T-cell (primary cell): ENCODE measurements around the gene SIX5. TPM values are rescaled to one million over a fixed set of nuclear protein-coding genes. Genes with fewer than 3 reads are reported as not detected.
A peak's percentile ranks its signal among the peaks of the same experiment; 100 is the strongest.

ENCODE experiments used
- ATAC-seq, 4 experiments: fragments of 200-7000 bp in 3 of 4; fragments of 150-1000 bp in 1 of 4; cut with Tn5 transposase; replicated peaks in 1 of 4; 1 replicate in 3 of 4; 2 replicates in 1 of 4; pipeline ENCODE4 v1.10.0; 2021; ENCODE audit warnings: moderate library complexity in 3 of 4, mild to moderate bottlenecking in 2 of 4, moderate number of reproducible peaks in 1 of 4
- CTCF ChIA-PET, 2 donors: fragments of 300-600 bp; sonication (Branson Sonifier 250); formaldehyde crosslinking; loops; one replicate each; lab custom pipeline; 2022; ENCODE audit warnings: antibody characterized with exemption in 2 of 2; lab: Charles Lee
- POLR2A ChIA-PET, 2 donors: fragments of 300-600 bp; sonication (Branson Sonifier 250); formaldehyde crosslinking; loops; one replicate each; lab custom pipeline; 2022; ENCODE audit warnings: antibody characterized with exemption in 2 of 2; lab: Charles Lee
- DNase-seq, 35 experiments: peaks; one replicate each; pipeline versions ENCODE4 v3.0.0 to v3.0.0-alpha.2; 2013 to 2023
- H3K27ac ChIP-seq: one replicate; pipeline ENCODE4 v1.5.1; 2013; ENCODE audit warnings: low read length
- H3K27me3 ChIP-seq, 2 experiments: replicated peaks in 1 of 2; 1 replicate in 1 of 2; 2 replicates in 1 of 2; pipeline versions ENCODE4 v1.6.1 to v1.7.0; 2013; ENCODE audit warnings: low read length in 1 of 2, mixed read lengths in 1 of 2; ENCODE audit not compliant: control insufficient read depth in 2 of 2, insufficient read depth in 2 of 2; ENCODE audit errors: extremely low read depth in 1 of 2
- H3K36me3 ChIP-seq, 2 donors: 1 replicate in 1 of 2; 2 replicates in 1 of 2; pipeline versions ENCODE4 v1.6.1 to v1.7.0; 2013; ENCODE audit warnings: low read length in 1 of 2; ENCODE audit not compliant: control insufficient read depth in 2 of 2, insufficient read depth in 1 of 2; ENCODE audit errors: extremely low read depth in 1 of 2
- H3K4me1 ChIP-seq, 2 experiments: 1 replicate in 1 of 2; 2 replicates in 1 of 2; pipeline versions ENCODE4 v1.6.1 to v1.7.0; 2013; ENCODE audit warnings: low read length in 2 of 2, mixed read lengths in 1 of 2; ENCODE audit not compliant: insufficient read depth in 2 of 2, control insufficient read depth in 1 of 2; ENCODE audit errors: extremely low read depth in 1 of 2
- H3K4me3 ChIP-seq, 2 donors: 1 replicate in 1 of 2; 2 replicates in 1 of 2; pipeline versions ENCODE4 v1.5.1 to v1.7.0; 2013; ENCODE audit warnings: mild to moderate bottlenecking in 2 of 2, low read length in 1 of 2, moderate library complexity in 1 of 2; ENCODE audit not compliant: control insufficient read depth in 1 of 2; ENCODE audit errors: extremely low read depth in 1 of 2
- H3K9me3 ChIP-seq: 2 replicates; pipeline ENCODE4 v1.7.0; 2013
- H3K27ac Mint-ChIP-seq, 2 donors: one replicate each; pipeline ENCODE4 v1.8.0; 2020 to 2021; ENCODE audit warnings: mild to moderate bottlenecking in 2 of 2, mixed read lengths in 2 of 2
- H3K27me3 Mint-ChIP-seq, 2 donors: one replicate each; pipeline ENCODE4 v1.8.0; 2021 to 2022; ENCODE audit warnings: mixed read lengths in 2 of 2
- H3K36me3 Mint-ChIP-seq: one replicate; pipeline ENCODE4 v1.8.0; 2021; ENCODE audit warnings: mixed read lengths
- H3K4me1 Mint-ChIP-seq, 3 donors: one replicate each; pipeline ENCODE4 v1.8.0; 2020 to 2022; ENCODE audit warnings: mixed read lengths in 3 of 3, mild to moderate bottlenecking in 1 of 3
- H3K4me3 Mint-ChIP-seq, 3 donors: one replicate each; pipeline ENCODE4 v1.8.0; 2020 to 2022; ENCODE audit warnings: mild to moderate bottlenecking in 3 of 3, mixed read lengths in 3 of 3, moderate library complexity in 3 of 3
- H3K9me3 Mint-ChIP-seq, 3 donors: one replicate each; pipeline ENCODE4 v1.8.0; 2020 to 2022; ENCODE audit warnings: mixed read lengths in 3 of 3
- WGBS: methylation state at CpG from one replicate; pipeline ENCODE4 v1.1.5; 2013; ENCODE audit warnings: missing lambda C conversion rate; ENCODE audit not compliant: insufficient coverage; 5-methylcytosine and 5-hydroxymethylcytosine counted together
- total RNA-seq, 35 experiments: library from RNA in 6 of 35; stranded (reverse) in 6 of 35; fragments of 120-200 nt in 1 of 35; gene quantifications; one replicate each; pipeline versions ENCODE4 v1.2.1 to v1.2.4 and lab custom pipeline; 2013 to 2026

Gene SIX5
- total RNA-seq, 5 donors from 2014 or later (not counting 1 experiment from before 2014, with no cell fraction given): 0.89 to 2.1 (median 1.3) TPM

- H3K36me3 ChIP-seq: peaks cover 2 to 26% of the 10 kb centered on the region in 2 donors
- Mint-ChIP-seq H3K36me3 (peaks cover 12% of the 10 kb centered on the region), H3K27me3 (no peaks in the 10 kb centered on the region), H3K4me3 (peak overlapping the region; percentile 93 to 98 (median 96)), H3K9me3 (no peaks in the 10 kb centered on the region), H3K4me1 (peaks cover 42 to 47% (median 47%) of the 10 kb centered on the region in 3 donors), H3K27ac (peak overlapping the region; percentile 98)
- ATAC-seq (peak; percentile 94 to 96 (median 94)), DNase-seq (peak; percentile 93 to 99 (median 97))
- ChIA-PET CTCF (interaction anchor here (0.5 to 3.8 kb wide), 13 partner anchors 10 to 951 kb away, joined by 3 to 30 read pairs (median 4); partner anchors contain the start of genes QPCTL (in 1 of the 2), SIX5 (in 1 of the 2), SNRPD2 (in 1 of the 2) and SYMPK (in 1 of the 2)), POLR2A (interaction anchor here in 1 of 2 donors (0.5 to 0.6 kb wide), 5 partner anchors 15 to 1714 kb away, joined by 3 to 8 read pairs (median 3); no protein-coding TSS in a partner anchor)
- peak overlapping the region; percentile 73 to 82 for H3K4me3 ChIP-seq
- 0% methylated on average over 33 of the region's 51 CpGs for WGBS
- H3K9me3 ChIP-seq: no peaks in the 10 kb centered on the region
- peaks cover 13 to 34% of the 10 kb centered on the region in 2 experiments for H3K4me1 ChIP-seq
- H3K27ac ChIP-seq: peak overlapping the region; percentile 88
- H3K27me3 ChIP-seq: no peaks in the 10 kb centered on the region
Observed at GRCh38 chr19:45717131-45717982, 51.7 kb downstream of the SIX5 start.

- POLR2A ChIA-PET: interaction anchor here (0.5 to 0.7 kb wide), 5 partner anchors 11 to 1715 kb away, joined by 3 to 6 read pairs (median 4); no protein-coding TSS in a partner anchor
- peak in 1 of 4 experiments; percentile 2 for ATAC-seq
Observed at GRCh38 chr19:45716359-45717130, 52.5 kb downstream of the SIX5 start.

GRCh38 chr19:45715139-45715538, 53.9 kb downstream of the SIX5 start:
- ChIA-PET CTCF (interaction anchor here (0.6 to 3.8 kb wide), 6 partner anchors 15 to 1066 kb away, joined by 4 to 30 read pairs (median 5); partner anchors contain the start of genes FBXO46 (in 1 of the 2), QPCTL (in 1 of the 2), SIX5 (in 1 of the 2) and SNRPD2 (in 1 of the 2)), POLR2A (no interaction called here)
- Mint-ChIP-seq H3K9me3 (no peaks in the 10 kb centered on the region), H3K27ac (peak overlapping the region in 1 of 2 donors; percentile 55), H3K4me1 (peaks cover 50 to 58% (median 53%) of the 10 kb centered on the region in 3 donors), H3K36me3 (peaks cover 16% of the 10 kb centered on the region), H3K27me3 (no peaks in the 10 kb centered on the region), H3K4me3 (peak overlapping the region in 1 of 3 donors; percentile 98)
- ATAC-seq (no peak), DNase-seq (no peak)
- Histone ChIP-seq H3K4me3 (no peak overlapping the region), H3K36me3 (peaks cover 10 to 32% of the 10 kb centered on the region in 2 donors), H3K9me3 (no peaks in the 10 kb centered on the region), H3K4me1 (peaks cover 13 to 34% of the 10 kb centered on the region in 2 experiments), H3K27ac (no peak overlapping the region), H3K27me3 (no peaks in the 10 kb centered on the region)
- no CpG with 5 or more reads among the region's 3 CpGs for WGBS

More at GRCh38 chr19:45716359-45717130, 52.5 kb downstream of the SIX5 start:
- DNase-seq: peak in 10 of 35 experiments; percentile 4 to 49 (median 12)
- 5% methylated on average over 22 of the region's 24 CpGs for WGBS
- Mint-ChIP-seq H3K36me3 (peaks cover 10% of the 10 kb centered on the region), H3K27ac (peak overlapping the region; percentile 98), H3K4me3 (peak overlapping the region; percentile 93 to 98 (median 96)), H3K9me3 (no peaks in the 10 kb centered on the region), H3K4me1 (peaks cover 44 to 47% (median 44%) of the 10 kb centered on the region in 3 donors), H3K27me3 (no peaks in the 10 kb centered on the region)
- Histone ChIP-seq H3K4me3 (peak overlapping the region; percentile 73 to 82), H3K27me3 (no peaks in the 10 kb centered on the region), H3K9me3 (no peaks in the 10 kb centered on the region), H3K4me1 (peaks cover 13 to 32% of the 10 kb centered on the region in 2 experiments), H3K27ac (peak overlapping the region; percentile 67), H3K36me3 (peaks cover 10 to 27% of the 10 kb centered on the region in 2 donors)
- CTCF ChIA-PET: interaction anchor here (0.5 to 3.8 kb wide), 12 partner anchors 9 to 951 kb away, joined by 3 to 30 read pairs (median 5); partner anchors contain the start of genes QPCTL (in 1 of the 2), SIX5 (in 1 of the 2), SNRPD2 (in 1 of the 2) and SYMPK (in 1 of the 2)

Other genes starting within 250 kb of the SIX5 start
- gene OPA3, start 184.4 kb downstream of the SIX5 start, total RNA-seq: 10 to 100 TPM in 2 of 5 donors, 1 to 10 TPM in 3; 7.9 to 11.4 (median 9.6) TPM
- gene GPR4, start 167.0 kb downstream of the SIX5 start, total RNA-seq: under 1 TPM in 1 of 5 donors, not detected in 4; 0.20 TPM
- gene EML2, start 129.9 kb downstream of the SIX5 start, total RNA-seq: 10 to 100 TPM; 63.7 to 90.5 (median 74.1) TPM
- 10 to 100 TPM in 1 of 5 donors, 1 to 10 TPM in 4; 6.9 to 10.8 (median 7.1) TPM for gene GIPR, start 101.0 kb downstream of the SIX5 start, total RNA-seq
- 100 to 1,000 TPM; 375 to 450 (median 395) TPM for gene SNRPD2, start 77.3 kb downstream of the SIX5 start, total RNA-seq
- gene QPCTL, start 76.6 kb downstream of the SIX5 start, total RNA-seq: 10 to 100 TPM in 3 of 5 donors, 1 to 10 TPM in 2; 5.4 to 13.7 (median 10.3) TPM
- gene FBXO46, start 38.4 kb downstream of the SIX5 start, total RNA-seq: 10 to 100 TPM; 27.9 to 48.3 (median 38.0) TPM
- not detected for gene MEIOSIN, start 35.8 kb downstream of the SIX5 start, total RNA-seq
- gene DMPK, start 13.2 kb upstream of the SIX5 start, total RNA-seq: 10 to 100 TPM; 31.4 to 46.4 (median 36.9) TPM
- 10 to 100 TPM; 28.4 to 53.3 (median 44.6) TPM for gene DMWD, start 23.6 kb upstream of the SIX5 start, total RNA-seq
- gene RSPH6A, start 46.1 kb upstream of the SIX5 start, total RNA-seq: under 1 TPM; 0.20 to 0.47 (median 0.38) TPM
- 100 to 1,000 TPM in 1 of 5 donors, 10 to 100 TPM in 4; 89.7 to 102 (median 94.7) TPM for gene SYMPK, start 93.9 kb upstream of the SIX5 start, total RNA-seq
- under 1 TPM in 1 of 5 donors, not detected in 4; 0.16 TPM for gene FOXA3, start 95.1 kb upstream of the SIX5 start, total RNA-seq
- 10 to 100 TPM; 22.7 to 42.3 (median 38.0) TPM for gene IRF2BP1, start 116.9 kb upstream of the SIX5 start, total RNA-seq
- gene MYPOP, start 133.4 kb upstream of the SIX5 start, total RNA-seq: 10 to 100 TPM in 3 of 5 donors, 1 to 10 TPM in 2; 7.3 to 17.5 (median 16.9) TPM
- not detected for gene NANOS2, start 145.5 kb upstream of the SIX5 start, total RNA-seq
- gene NOVA2, start 204.6 kb upstream of the SIX5 start, total RNA-seq: under 1 TPM in 1 of 5 donors, not detected in 4; 0.03 TPM
- 10 to 100 TPM; 18.3 to 42.9 (median 39.4) TPM for gene CCDC61, start 226.2 kb upstream of the SIX5 start, total RNA-seq